Esophagus muscularis mucosa (tissue), 4 donors: ENCODE measurements around the gene ALDH16A1. TPM values are rescaled to one million over a fixed set of nuclear protein-coding genes. Genes with fewer than 3 reads are reported as not detected.

Source experiments
- DNase-seq: peaks from one replicate; pipeline ENCODE4 v3.0.0-alpha.2; 2017; ENCODE audit errors: extremely low spot score
- H3K27ac ChIP-seq, 4 donors: fragments of 200-600 bp; sonication (generic); replicated peaks in 1 of 4; 1 replicate in 3 of 4; 2 replicates in 1 of 4; pipeline ENCODE4 v1.5.1; 2016 to 2019; ENCODE audit warnings: mild to moderate bottlenecking in 1 of 4
- H3K27me3 ChIP-seq, 4 donors: fragments of 200-600 bp; sonication (generic); one replicate each; pipeline versions ENCODE4 v1.5.1 to v1.6.0; 2016 to 2019
- H3K36me3 ChIP-seq, 4 donors: fragments of 200-600 bp; sonication (generic); one replicate each; pipeline ENCODE4 v1.5.1; 2016 to 2019
- H3K4me1 ChIP-seq, 4 donors: fragments of 200-600 bp; sonication (generic); one replicate each; pipeline ENCODE4 v1.5.1; 2016 to 2019
- H3K4me3 ChIP-seq, 4 donors: fragments of 200-600 bp; sonication (generic); 1 replicate in 2 of 4; 2 replicates in 2 of 4; pipeline ENCODE4 v1.5.1; 2016 to 2019; ENCODE audit warnings: mild to moderate bottlenecking in 4 of 4, moderate library complexity in 1 of 4
- H3K9me3 ChIP-seq, 4 donors: fragments of 200-600 bp; sonication (generic); 1 replicate in 3 of 4; 2 replicates in 1 of 4; pipeline ENCODE4 v1.5.1; 2016 to 2019
- CTCF ChIP-seq, 3 experiments: fragments of 200-600 bp in 2 of 3; fragments of 450-650 bp in 1 of 3; sonication (generic) in 2 of 3; IDR thresholded peaks; one replicate each; pipeline ENCODE4 v1.5.1; 2017 to 2019; ENCODE audit warnings: antibody characterized with exemption in 3 of 3, mild to moderate bottlenecking in 2 of 3, moderate library complexity in 1 of 3
- EP300 ChIP-seq: sonication (generic); formaldehyde crosslinking; IDR thresholded peaks from one replicate; pipeline ENCODE4 v1.6.1; 2017; ENCODE audit warnings: antibody characterized with exemption
- POLR2A ChIP-seq: fragments of 450-650 bp; IDR thresholded peaks from one replicate; pipeline ENCODE4 v1.6.1; 2017; ENCODE audit warnings: antibody characterized with exemption, moderate library complexity, mild to moderate bottlenecking, low read depth
- POLR2AphosphoS5 ChIP-seq, 2 donors: sonication (generic); formaldehyde crosslinking; IDR thresholded peaks; one replicate each; pipeline ENCODE4 v1.6.1; 2017; ENCODE audit warnings: antibody characterized with exemption in 2 of 2
- WGBS: methylation state at CpG from one replicate; pipeline ENCODE4 v1.1.5; 2018; 5-methylcytosine and 5-hydroxymethylcytosine counted together
- intact Hi-C: fragments of 100-400 bp; cut with DNase I; formaldehyde crosslinking; loops from one replicate; pipeline ENCODE4 v1.15.1; 2023
- total RNA-seq, 4 donors: library from RNA; depleted of rRNA; stranded (reverse); fragments of >200 nt; gene quantifications; one replicate each; pipeline versions ENCODE4 v1.1.0 to v1.2.1, GENCODE V29; 2016

The ALDH16A1 gene
- total RNA-seq, 4 donors from 2014 or later: 22.1 to 29.1 (median 26.2) TPM

GRCh38 chr19:49461656-49462055 lies 8.6 kb downstream of the ALDH16A1 start:
- DNase-seq: no peak
- TF ChIP-seq POLR2AphosphoS5 (IDR thresholded peaks at IDR 0.05) (no peak), POLR2A (no peak), EP300 (no peak), CTCF (IDR thresholded peaks at IDR 0.05) (no peak)
- Histone ChIP-seq H3K4me1 (peaks cover 0 to 12% (median 4%) of the 10 kb centered on the region in 4 donors), H3K27me3 (no peaks in the 10 kb centered on the region), H3K9me3 (no peaks in the 10 kb centered on the region), H3K4me3 (no peak overlapping the region), H3K27ac (no peak overlapping the region), H3K36me3 (peaks cover 4 to 72% (median 49%) of the 10 kb centered on the region in 4 donors)
- intact Hi-C loops: no loop called here
- WGBS: 95% methylated on average over 26 of the region's 37 CpGs

- Histone ChIP-seq H3K9me3 (no peaks in the 10 kb centered on the region), H3K27me3 (no peaks in the 10 kb centered on the region), H3K4me3 (no peak overlapping the region), H3K4me1 (peaks cover 0 to 9% (median 3%) of the 10 kb centered on the region in 4 donors), H3K27ac (no peak overlapping the region), H3K36me3 (peaks cover 4 to 76% (median 49%) of the 10 kb centered on the region in 4 donors)
- 83% methylated on average over 11 of the region's 12 CpGs for WGBS
- intact Hi-C loops: no loop called here
- DNase-seq: no peak
- TF ChIP-seq POLR2AphosphoS5 (IDR thresholded peaks at IDR 0.05) (no peak), EP300 (no peak), POLR2A (no peak), CTCF (IDR thresholded peaks at IDR 0.05) (no peak)
These were observed 9.5 kb downstream of the ALDH16A1 start for GRCh38 chr19:49462492-49462891.

- Histone ChIP-seq H3K9me3 (no peaks in the 10 kb centered on the region), H3K36me3 (peaks cover 4 to 80% (median 46%) of the 10 kb centered on the region in 4 donors), H3K27ac (no peak overlapping the region), H3K4me1 (peaks cover 6 to 10% (median 8%) of the 10 kb centered on the region in 4 donors), H3K4me3 (no peak overlapping the region), H3K27me3 (no peaks in the 10 kb centered on the region)
- no peak for DNase-seq
- no peak for TF ChIP-seq POLR2AphosphoS5 (IDR thresholded peaks at IDR 0.05)
- TF ChIP-seq CTCF (IDR thresholded peaks at IDR 0.05): no peak
- TF ChIP-seq EP300: no peak
- TF ChIP-seq POLR2A: no peak
- intact Hi-C loops: no loop called here
- 93% methylated on average over 32 of the region's 39 CpGs for WGBS
These were observed 11.1 kb downstream of the ALDH16A1 start for GRCh38 chr19:49463960-49464740.

- Histone ChIP-seq H3K4me1 (peaks cover 16 to 21% (median 20%) of the 10 kb centered on the region in 4 donors), H3K36me3 (peaks cover 4 to 80% (median 35%) of the 10 kb centered on the region in 4 donors), H3K9me3 (no peaks in the 10 kb centered on the region), H3K27ac (no peak overlapping the region), H3K27me3 (no peaks in the 10 kb centered on the region), H3K4me3 (no peak overlapping the region)
- no peak for DNase-seq
- TF ChIP-seq CTCF (IDR thresholded peaks at IDR 0.05) (no peak), EP300 (no peak), POLR2A (no peak)
- 95% methylated on average over 3 of the region's 3 CpGs for WGBS
- intact Hi-C loops: no loop called here
These were observed 12.3 kb downstream of the ALDH16A1 start for GRCh38 chr19:49465371-49465770.
